KMS-11 (cell line): ENCODE data around the gene ACVR1.

Source experiments
- H2AFZ ChIP-seq: fragments of 200-600 bp; sonication (generic); 2 replicates; pipeline ENCODE4 v1.6.1; 2016; ENCODE audit warnings: antibody characterized with exemption, mixed run types, low read depth
- H3K27ac ChIP-seq: fragments of 200-600 bp; sonication (generic); 2 replicates; pipeline ENCODE4 v1.6.1; 2016; ENCODE audit warnings: mild to moderate bottlenecking, mixed run types
- H3K27me3 ChIP-seq: fragments of 200-600 bp; sonication (generic); 2 replicates; pipeline ENCODE4 v1.6.1; 2017; ENCODE audit warnings: mild to moderate bottlenecking, low read depth, mixed run types, moderate library complexity; ENCODE audit not compliant: insufficient read depth
- H3K36me3 ChIP-seq: fragments of 200-600 bp; sonication (generic); 2 replicates; pipeline ENCODE4 v1.6.1; 2017; ENCODE audit warnings: mild to moderate bottlenecking, mixed run types; ENCODE audit not compliant: insufficient read depth
- H3K4me1 ChIP-seq: fragments of 200-600 bp; sonication (generic); 2 replicates; pipeline ENCODE4 v1.6.1; 2016; ENCODE audit warnings: mild to moderate bottlenecking, low read depth, mixed run types; ENCODE audit not compliant: poor library complexity, severe bottlenecking
- H3K4me2 ChIP-seq: fragments of 200-600 bp; sonication (generic); 2 replicates; pipeline ENCODE4 v1.7.0; 2016; ENCODE audit warnings: mild to moderate bottlenecking, mixed run types
- H3K4me3 ChIP-seq: fragments of 200-600 bp; sonication (generic); IDR thresholded peaks from 2 replicates; pipeline ENCODE4 v1.6.1; 2017; ENCODE audit warnings: low read depth, low read length, mixed read lengths; ENCODE audit not compliant: insufficient read depth
- H3K79me2 ChIP-seq: fragments of 200-600 bp; sonication (generic); 2 replicates; pipeline ENCODE4 v1.6.1; 2016; ENCODE audit warnings: low read depth, mixed run types; ENCODE audit not compliant: insufficient read depth
- H3K9ac ChIP-seq: fragments of 200-600 bp; sonication (generic); 2 replicates; pipeline ENCODE4 v1.6.1; 2016; ENCODE audit warnings: mild to moderate bottlenecking, mixed run types
- H4K20me1 ChIP-seq: fragments of 200-600 bp; sonication (generic); 2 replicates; pipeline ENCODE4 v1.6.1; 2016; ENCODE audit warnings: mild to moderate bottlenecking, mixed run types; ENCODE audit not compliant: insufficient read depth
- TF ChIP-seq, protein P1 (sequence below): fragments of 200-600 bp; sonication (generic); conservative IDR thresholded peaks from 2 replicates; pipeline ENCODE4 v1.6.1; 2017; ENCODE audit warnings: low read depth, mild to moderate bottlenecking, antibody characterized with exemption, low read length, moderate library complexity, mixed read lengths

ACVR1 gene

DNA sequence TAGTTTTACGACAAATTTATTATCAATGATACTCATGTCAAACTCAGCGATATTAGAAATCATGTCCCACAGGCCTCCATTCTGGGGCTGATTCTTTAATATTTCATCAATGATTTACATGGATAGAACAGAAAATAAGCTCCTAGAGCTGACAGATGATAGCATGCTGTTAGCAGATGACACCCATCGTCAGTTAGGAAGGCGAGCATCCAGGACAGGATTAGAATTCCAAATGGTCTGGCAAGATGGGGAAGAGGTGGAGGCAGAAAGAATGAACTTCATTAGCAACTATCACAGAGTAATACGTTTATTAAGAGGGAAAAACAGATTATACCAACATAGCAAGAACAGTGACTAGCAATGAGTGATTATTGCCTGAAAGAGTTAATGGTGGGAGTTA lies 46.2 kb upstream of the ACVR1 start:
- H3K4me3 ChIP-seq, result no peak overlapping the region
- TF ChIP-seq, protein P1, sequence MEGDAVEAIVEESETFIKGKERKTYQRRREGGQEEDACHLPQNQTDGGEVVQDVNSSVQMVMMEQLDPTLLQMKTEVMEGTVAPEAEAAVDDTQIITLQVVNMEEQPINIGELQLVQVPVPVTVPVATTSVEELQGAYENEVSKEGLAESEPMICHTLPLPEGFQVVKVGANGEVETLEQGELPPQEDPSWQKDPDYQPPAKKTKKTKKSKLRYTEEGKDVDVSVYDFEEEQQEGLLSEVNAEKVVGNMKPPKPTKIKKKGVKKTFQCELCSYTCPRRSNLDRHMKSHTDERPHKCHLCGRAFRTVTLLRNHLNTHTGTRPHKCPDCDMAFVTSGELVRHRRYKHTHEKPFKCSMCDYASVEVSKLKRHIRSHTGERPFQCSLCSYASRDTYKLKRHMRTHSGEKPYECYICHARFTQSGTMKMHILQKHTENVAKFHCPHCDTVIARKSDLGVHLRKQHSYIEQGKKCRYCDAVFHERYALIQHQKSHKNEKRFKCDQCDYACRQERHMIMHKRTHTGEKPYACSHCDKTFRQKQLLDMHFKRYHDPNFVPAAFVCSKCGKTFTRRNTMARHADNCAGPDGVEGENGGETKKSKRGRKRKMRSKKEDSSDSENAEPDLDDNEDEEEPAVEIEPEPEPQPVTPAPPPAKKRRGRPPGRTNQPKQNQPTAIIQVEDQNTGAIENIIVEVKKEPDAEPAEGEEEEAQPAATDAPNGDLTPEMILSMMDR, result no peak
- no peaks in the 10 kb centered on the region for H3K79me2 ChIP-seq
- H3K27me3 ChIP-seq, result no peaks in the 10 kb centered on the region
- no peak overlapping the region for H3K4me2 ChIP-seq
- no peaks in the 10 kb centered on the region for H3K36me3 ChIP-seq
- no peak overlapping the region for H3K9ac ChIP-seq
- H4K20me1 ChIP-seq, result no peaks in the 10 kb centered on the region
- H3K27ac ChIP-seq, result no peak overlapping the region
- H3K4me1 ChIP-seq, result no peaks in the 10 kb centered on the region
- H2AFZ ChIP-seq, result no peak overlapping the region

DNA sequence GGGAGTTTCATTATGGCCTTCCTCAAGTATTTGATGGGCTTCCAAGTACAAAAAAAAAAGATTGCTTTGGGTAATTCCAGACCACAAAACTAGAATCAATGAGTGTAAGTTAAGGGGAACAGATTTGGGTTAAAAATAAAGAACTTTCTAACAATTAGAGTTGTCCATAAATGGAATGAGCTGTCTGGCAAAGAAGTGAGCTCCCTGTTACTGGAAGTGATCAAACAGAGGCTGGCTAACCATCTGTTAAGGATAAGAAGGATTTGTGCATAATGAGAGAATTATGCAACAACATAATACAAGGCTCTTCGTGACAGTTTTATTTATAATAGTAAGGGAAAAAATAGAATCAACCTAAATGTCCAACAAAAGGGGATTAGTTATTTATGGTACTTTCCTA lies 44.6 kb upstream of the ACVR1 start:
- Histone ChIP-seq H3K36me3 (no peaks in the 10 kb centered on the region), H3K27ac (no peak overlapping the region), H3K27me3 (no peaks in the 10 kb centered on the region), H3K4me3 (no peak overlapping the region), H3K4me2 (no peak overlapping the region), H3K9ac (no peak overlapping the region), H3K4me1 (no peaks in the 10 kb centered on the region), H3K79me2 (no peaks in the 10 kb centered on the region), H2AFZ (no peak overlapping the region), H4K20me1 (no peaks in the 10 kb centered on the region)
- TF ChIP-seq, protein P1, result no peak

DNA sequence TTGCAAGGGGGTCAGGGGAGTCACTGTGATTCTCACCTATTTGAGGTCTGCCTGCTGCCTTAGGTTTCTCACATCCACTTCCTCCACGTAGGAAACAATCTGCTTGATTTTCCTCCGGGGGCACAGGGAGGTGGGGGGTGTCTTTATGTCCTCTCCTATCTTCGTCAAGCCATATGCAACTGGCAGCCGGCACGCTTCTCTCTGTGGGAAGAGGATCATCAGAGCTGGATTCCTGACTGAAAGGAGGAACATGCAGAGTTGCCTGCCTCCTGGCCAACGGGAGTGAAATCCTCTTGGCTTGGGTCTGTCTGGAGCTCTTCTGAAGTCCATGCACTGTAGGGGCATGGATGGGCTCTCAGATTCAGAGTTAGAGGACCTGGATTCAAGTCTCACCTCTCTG lies 43.1 kb upstream of the ACVR1 start:
- no peak overlapping the region for H3K27ac ChIP-seq
- no peaks in the 10 kb centered on the region for H4K20me1 ChIP-seq
- TF ChIP-seq, protein P1, result no peak

DNA sequence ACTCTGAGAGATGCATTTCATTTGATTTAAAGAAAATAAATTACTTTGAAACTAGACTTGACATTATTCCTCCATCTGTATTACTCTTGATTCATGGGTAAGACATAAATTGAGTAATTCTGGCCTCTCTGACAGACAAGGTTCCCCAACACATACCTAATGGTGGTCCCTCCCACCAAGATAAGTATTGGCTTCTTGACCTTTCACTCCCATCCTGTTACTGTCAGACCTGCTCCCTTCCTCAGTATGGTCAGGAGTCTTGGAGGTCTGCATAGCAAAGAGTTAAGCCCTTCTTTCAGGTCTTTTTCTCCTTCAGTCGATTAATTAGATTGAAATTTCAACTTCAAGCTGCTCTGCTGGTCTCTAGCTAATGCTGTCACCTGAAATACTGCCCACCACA lies 42.2 kb upstream of the ACVR1 start:
- no peak overlapping the region for H3K4me3 ChIP-seq
- TF ChIP-seq, protein P1, result no peak
- no peak overlapping the region for H3K27ac ChIP-seq
- no peak overlapping the region for H3K9ac ChIP-seq
- no peaks in the 10 kb centered on the region for H3K36me3 ChIP-seq
- no peak overlapping the region for H2AFZ ChIP-seq
- H4K20me1 ChIP-seq, result no peaks in the 10 kb centered on the region
- no peaks in the 10 kb centered on the region for H3K79me2 ChIP-seq
- H3K4me1 ChIP-seq, result no peaks in the 10 kb centered on the region
- no peaks in the 10 kb centered on the region for H3K27me3 ChIP-seq
- H3K4me2 ChIP-seq, result no peak overlapping the region

More for the DNA sequence above, 43.1 kb upstream of the ACVR1 start:
- H3K27me3 ChIP-seq, result no peaks in the 10 kb centered on the region
- no peak overlapping the region for H3K4me2 ChIP-seq
- no peaks in the 10 kb centered on the region for H3K4me1 ChIP-seq
- no peaks in the 10 kb centered on the region for H3K36me3 ChIP-seq
- no peaks in the 10 kb centered on the region for H3K79me2 ChIP-seq
- H2AFZ ChIP-seq, result no peak overlapping the region
- no peak overlapping the region for H3K4me3 ChIP-seq
- no peak overlapping the region for H3K9ac ChIP-seq
